HCT116 (cell line): ENCODE measurements around the gene TNXB. TPM values are rescaled to one million over a fixed set of nuclear protein-coding genes. Genes with fewer than 3 reads are reported as not detected.

Experiments
- ATAC-seq: fragments of 200-7000 bp; cut with Tn5 transposase; 2 replicates; pipeline ENCODE4 v1.9.1; 2020; ENCODE audit warnings: mild to moderate bottlenecking, moderate library complexity
- BruUV-seq: library from RNA; stranded (reverse); fragments of 400-500 nt; replicated peaks from 2 replicates; lab custom pipeline; 2021; lab: Mats Ljungman, UMichigan
- CTCF ChIA-PET: fragments of 300-600 bp; sonication (Branson Sonifier 250); formaldehyde crosslinking; loops from one replicate; lab custom pipeline; 2021; ENCODE audit warnings: antibody characterized with exemption; lab: Charles Lee
- POLR2A ChIA-PET: fragments of 300-600, 350-600 bp; sonication (Branson Sonifier 250); formaldehyde crosslinking; loops from one replicate; lab custom pipeline; 2021; ENCODE audit warnings: antibody characterized with exemption; lab: Charles Lee
- RAD21 ChIA-PET, 2 experiments: fragments of 300-600 bp; sonication (Branson Sonifier 250); formaldehyde crosslinking; loops; one replicate each; lab custom pipeline; 2023; ENCODE audit warnings: low total read pairs in 2 of 2; ENCODE audit not compliant: uncharacterized antibody in 2 of 2, unreplicated experiment in 2 of 2, low non-redundant PET in 1 of 2; lab: Charles Lee
- DNase-seq: peaks from one replicate; pipeline ENCODE4 v3.0.0-alpha.2; 2010; ENCODE audit warnings: low read depth, low spot score
- H2AFZ ChIP-seq: fragments of 200-600 bp; shearing (Covaris generic), sonication (generic); 2 replicates; pipeline ENCODE4 v1.6.1; 2017; ENCODE audit warnings: low read depth, mixed run types, mixed read lengths, antibody characterized with exemption, low read length; ENCODE audit not compliant: poor library complexity, severe bottlenecking
- H3K27ac ChIP-seq: 2 replicates; pipeline ENCODE4 v1.5.1; 2012; ENCODE audit warnings: low read depth, low read length
- H3K27me3 ChIP-seq: fragments of 200-600 bp; sonication (generic); 2 replicates; pipeline ENCODE4 v1.6.1; 2016; ENCODE audit warnings: mixed run types, low read length, mixed read lengths; ENCODE audit not compliant: insufficient read depth
- H3K36me3 ChIP-seq, 2 experiments: fragments of 200-500 bp in 1 of 2; fragments of 200-600 bp in 1 of 2; sonication (Bioruptor generic) in 1 of 2; sonication (generic) in 1 of 2; 2 replicates each; pipeline versions ENCODE4 v1.5.1 to v1.6.1; 2014 to 2016; ENCODE audit warnings: low read length in 2 of 2, inconsistent platforms in 1 of 2, mixed read lengths in 1 of 2, mixed run types in 1 of 2; ENCODE audit not compliant: insufficient read depth in 2 of 2, control insufficient read depth in 1 of 2
- H3K4me1 ChIP-seq, 2 experiments: fragments of 200-600 bp in 1 of 2; sonication (generic) in 1 of 2; 2 replicates each; pipeline versions ENCODE4 v1.5.1 to v1.6.1; 2012 to 2017; ENCODE audit warnings: low read length in 2 of 2, inconsistent platforms in 1 of 2, mild to moderate bottlenecking in 1 of 2, mixed read lengths in 1 of 2, mixed run types in 1 of 2, moderate library complexity in 1 of 2; ENCODE audit not compliant: insufficient read depth in 2 of 2, control insufficient read depth in 1 of 2
- H3K4me2 ChIP-seq: fragments of 200-600 bp; sonication (generic); 2 replicates; pipeline ENCODE4 v1.6.1; 2017; ENCODE audit warnings: mixed run types, low read length, mixed read lengths
- H3K4me3 ChIP-seq, 2 experiments: fragments of 200-600 bp in 1 of 2; sonication (generic) in 1 of 2; replicated peaks in 1 of 2; 2 replicates each; pipeline ENCODE4 v1.5.1; 2011 to 2016; ENCODE audit warnings: low read length in 2 of 2, control low read depth in 1 of 2, low read depth in 1 of 2, mild to moderate bottlenecking in 1 of 2, mixed read lengths in 1 of 2, mixed run types in 1 of 2
- H3K79me2 ChIP-seq: fragments of 200-600 bp; sonication (generic); 2 replicates; pipeline ENCODE4 v1.6.1; 2017; ENCODE audit warnings: mild to moderate bottlenecking, mixed run types, low read length, moderate library complexity, mixed read lengths; ENCODE audit not compliant: insufficient read depth
- H3K9ac ChIP-seq: fragments of 200-600 bp; sonication (generic); 2 replicates; pipeline ENCODE4 v1.6.1; 2016; ENCODE audit warnings: low read length, mixed read lengths
- H3K9me2 ChIP-seq: fragments of 200-600 bp; sonication (generic), shearing (Covaris generic); 2 replicates; pipeline ENCODE4 v1.6.1; 2017; ENCODE audit warnings: mixed run types, mild to moderate bottlenecking, moderate library complexity; ENCODE audit not compliant: insufficient read depth
- H3K9me3 ChIP-seq, 2 experiments: fragments of 200-500 bp in 1 of 2; fragments of 200-600 bp in 1 of 2; sonication (Bioruptor generic) in 1 of 2; sonication (generic) in 1 of 2; 2 replicates each; pipeline ENCODE4 v1.6.1; 2014 to 2017; ENCODE audit warnings: low read length in 2 of 2, mixed read lengths in 2 of 2, inconsistent platforms in 1 of 2, low read depth in 1 of 2, mild to moderate bottlenecking in 1 of 2, mixed run types in 1 of 2, moderate library complexity in 1 of 2; ENCODE audit not compliant: control insufficient read depth in 1 of 2, insufficient read depth in 1 of 2
- H4K20me1 ChIP-seq: fragments of 200-600 bp; sonication (generic), shearing (Covaris generic); 2 replicates; pipeline ENCODE4 v1.6.1; 2017; ENCODE audit warnings: mixed run types, mild to moderate bottlenecking, moderate library complexity; ENCODE audit not compliant: insufficient read depth
- CEBPB ChIP-seq: IDR thresholded peaks from 2 replicates; pipeline ENCODE4 v1.6.1; 2012; ENCODE audit warnings: low read depth
- JUND ChIP-seq: IDR thresholded peaks from 2 replicates; pipeline ENCODE4 v1.6.1; 2012
- MAX ChIP-seq: IDR thresholded peaks from 2 replicates; pipeline ENCODE4 v1.6.1; 2012
- SP1 ChIP-seq: IDR thresholded peaks from 2 replicates; pipeline ENCODE4 v1.6.1; 2012; ENCODE audit warnings: low read depth
- SRF ChIP-seq: IDR thresholded peaks from 2 replicates; pipeline ENCODE4 v1.6.1; 2012; ENCODE audit warnings: low read depth
- intact Hi-C: fragments of 100-400 bp; cut with micrococcal nuclease; formaldehyde crosslinking; loops from 2 replicates; pipeline ENCODE4 v1.10.0; 2022
- total RNA-seq: library from RNA; stranded (reverse); gene quantifications from one replicate; pipeline ENCODE4 v1.2.1, GENCODE V29; 2021; ENCODE audit not compliant: unreplicated experiment

The TNXB gene
- total RNA-seq, 1 experiment from 2014 or later = 8.5 TPM

- peaks cover 20 to 25% of the 10 kb centered on the region in 2 experiments for H3K4me1 ChIP-seq
- ATAC-seq (no peak), DNase-seq (no peak)
- H3K27me3 ChIP-seq = no peaks in the 10 kb centered on the region
- H3K9me3 ChIP-seq = no peaks in the 10 kb centered on the region
- H4K20me1 ChIP-seq = no peaks in the 10 kb centered on the region
- H3K4me3 ChIP-seq = no peak overlapping the region
- H3K27ac ChIP-seq = no peak overlapping the region
- ChIA-PET CTCF (no interaction called here), RAD21 (no interaction called here), POLR2A (no interaction called here)
- no peaks in the 10 kb centered on the region for H3K9me2 ChIP-seq
- H3K79me2 ChIP-seq = peaks cover 21% of the 10 kb centered on the region
- no peak overlapping the region for H3K9ac ChIP-seq
- BruUV-seq = no TSS peak
- H3K36me3 ChIP-seq = no peaks in the 10 kb centered on the region
- no peak overlapping the region for H3K4me2 ChIP-seq
- TF ChIP-seq JUND = no peak
- no peak for TF ChIP-seq SRF
- no peak for TF ChIP-seq SP1
- no peak for TF ChIP-seq MAX
- H2AFZ ChIP-seq = no peak overlapping the region
- intact Hi-C loops = no loop called here
Observed at GRCh38 chr6:32132110-32132509, 23.0 kb upstream of the TNXB start.

DNA sequence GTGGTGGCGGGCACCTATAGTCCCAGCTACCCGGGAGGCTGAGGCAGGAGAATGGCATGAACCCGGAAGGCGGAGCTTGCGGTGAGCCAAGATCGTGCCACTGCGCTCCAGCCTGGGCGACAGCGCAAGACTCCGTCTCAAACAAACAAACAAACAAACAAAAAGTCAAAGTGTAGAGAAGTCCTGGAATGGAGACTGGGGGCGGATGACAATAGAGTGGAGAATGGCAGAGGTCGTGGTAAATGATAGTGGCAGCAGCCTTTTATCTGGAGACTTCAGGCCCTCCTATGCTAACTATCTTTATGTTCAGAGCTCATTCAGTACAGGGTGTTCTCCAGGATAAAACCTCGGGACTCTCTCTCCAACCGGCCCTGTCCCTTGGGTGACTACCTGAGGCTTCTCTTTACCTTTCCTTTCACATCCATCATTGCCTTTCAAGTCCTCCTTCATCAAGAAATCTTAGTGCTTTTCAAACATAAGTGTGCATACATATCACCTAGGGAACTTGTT lies 22.4 kb upstream of the TNXB start:
- no peak for DNase-seq
- H3K9me3 ChIP-seq = no peaks in the 10 kb centered on the region
- POLR2A ChIA-PET = no interaction called here
- RAD21 ChIA-PET = no interaction called here
- peak overlapping the region; percentile 20; the same call in 1 of the 2 replicates for H3K27ac ChIP-seq
- ATAC-seq = no peak
- H4K20me1 ChIP-seq = no peaks in the 10 kb centered on the region
- no peaks in the 10 kb centered on the region for H3K9me2 ChIP-seq
- H2AFZ ChIP-seq = no peak overlapping the region
- intact Hi-C loops = no loop called here
- peaks cover 27% of the 10 kb centered on the region for H3K79me2 ChIP-seq
- H3K4me1 ChIP-seq = peaks cover 24 to 31% of the 10 kb centered on the region in 2 experiments
- no peaks in the 10 kb centered on the region for H3K36me3 ChIP-seq
- CTCF ChIA-PET = no interaction called here
- TF ChIP-seq CEBPB = no peak
- peak overlapping the region; percentile 59 for H3K4me2 ChIP-seq
- H3K9ac ChIP-seq = no peak overlapping the region
- H3K4me3 ChIP-seq = peak overlapping the region; percentile 41 to 100; a peak in 3 of 4 replicates
- BruUV-seq = no TSS peak
- H3K27me3 ChIP-seq = no peaks in the 10 kb centered on the region
